GM19452 (cell line): ENCODE measurements around the gene PTPA.
"Not testable (repeated sequence)": the region's sequence is repeated elsewhere in the genome, so short reads cannot be mapped to it uniquely, and the experiment has no call there.

Source experiments
- ATAC-seq: cut with Tn5 transposase; IDR thresholded peaks from one replicate; pipeline ENCODE4 v1.9.1; 2021; ENCODE audit not compliant: unreplicated experiment

The PTPA gene

GRCh38 chr9:129193655-129194054 lies 82.4 kb downstream of the PTPA start:
- ATAC-seq, result no peak

- ATAC-seq, result no peak
These were observed 83.0 kb downstream of the PTPA start for GRCh38 chr9:129194221-129194620.

GRCh38 chr9:129195606-129196005 lies 84.4 kb downstream of the PTPA start:
- no peak for ATAC-seq

- not testable (repeated sequence) for ATAC-seq
These were observed 85.8 kb downstream of the PTPA start for GRCh38 chr9:129197045-129197444.

- no peak for ATAC-seq
These were observed 86.7 kb downstream of the PTPA start for GRCh38 chr9:129197978-129198318.
